ENCODE measurements around the gene LRMDA. TPM values are rescaled to one million over a fixed set of nuclear protein-coding genes. Genes with fewer than 3 reads are reported as not detected.

Gene LRMDA
- total and polyA plus RNA-seq, 2 donors (not counting 1 experiment from before 2014, with no cell fraction given): 0.12 TPM; not detected in 1

DNA sequence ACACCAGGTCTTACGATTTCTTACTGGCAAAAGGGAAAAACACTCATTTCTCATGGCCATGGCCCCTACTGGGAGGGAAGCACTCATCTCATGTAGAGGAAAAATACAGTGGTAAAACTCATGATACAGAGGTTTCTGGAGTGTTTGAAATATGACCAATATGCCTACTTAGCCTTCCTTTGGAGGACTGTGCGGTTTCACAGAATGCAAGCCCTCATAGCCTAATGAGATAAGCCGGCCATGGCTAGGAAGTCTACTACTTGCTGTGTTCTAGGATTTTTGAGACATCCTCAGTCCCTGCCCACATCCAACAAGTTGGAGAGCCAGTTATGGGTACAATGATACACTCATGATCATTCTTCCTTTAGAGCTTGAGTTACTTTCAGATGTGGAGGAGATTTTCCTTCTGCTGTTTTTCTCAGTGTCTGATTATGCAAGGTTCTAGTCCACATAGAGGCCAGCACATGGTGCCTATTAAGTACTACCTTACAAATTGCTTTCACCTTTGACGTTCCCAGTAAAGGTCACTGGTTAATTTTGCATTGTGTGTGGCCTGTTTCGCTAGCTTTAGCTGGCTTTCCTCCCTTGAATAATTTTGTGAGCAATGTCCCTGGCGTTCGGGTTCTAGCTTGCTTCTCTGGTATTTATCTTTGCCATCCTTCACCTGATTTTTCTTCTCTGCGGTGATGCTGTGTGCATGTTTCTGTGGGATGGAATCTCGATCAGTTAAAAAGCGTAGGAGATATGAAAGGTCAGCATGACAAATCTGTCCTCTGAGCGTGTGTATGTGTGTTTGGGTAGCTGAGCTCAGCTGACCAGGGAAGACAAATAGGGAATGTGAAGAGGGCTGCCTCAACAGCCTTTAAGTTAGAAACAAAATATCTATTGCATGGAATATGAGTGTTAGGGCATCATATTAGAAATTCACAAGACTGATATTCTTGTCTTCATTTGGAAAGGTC is 295.4 kb downstream of the LRMDA start:
- intact Hi-C loops (cut with micrococcal nuclease): no loop called here
- H2AFZ ChIP-seq (ENCODE audit: insufficient read depth, low read depth, low read length, poor library complexity, severe bottlenecking): no peak overlapping the region
- POLR2A ChIA-PET: no interaction called here

DNA sequence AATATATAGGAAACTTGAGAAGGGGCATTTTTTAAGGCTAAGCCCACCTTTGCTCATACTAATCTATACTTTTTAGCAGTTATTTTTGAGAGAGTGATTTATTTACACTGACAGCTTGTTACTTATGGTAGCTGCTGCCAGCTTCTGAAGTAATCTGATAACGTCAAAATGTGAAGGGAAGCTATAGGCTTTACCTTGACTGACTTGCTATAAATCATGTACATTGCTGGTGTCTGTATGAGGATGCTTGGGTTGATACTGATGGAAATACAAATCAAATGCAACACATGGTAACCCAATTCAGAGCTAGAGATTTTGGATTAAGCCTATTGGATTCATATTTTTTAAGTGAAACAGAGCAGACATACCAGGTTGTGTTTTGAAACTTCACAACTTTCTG is 299.4 kb downstream of the LRMDA start:
- no CpG with 5 or more reads among the region's 1 CpG for WGBS (ENCODE audit: insufficient coverage)
- H2AFZ ChIP-seq (ENCODE audit: insufficient read depth, low read depth, low read length, poor library complexity, severe bottlenecking): no peak overlapping the region
- ChIA-PET POLR2A (no interaction called here), CTCF (no interaction called here)
- no peak overlapping the region for H3K4me2 ChIP-seq (replicated peaks; ENCODE audit: low read depth, low read length, poor library complexity, severe bottlenecking)
- no peak overlapping the region for H3K27ac Mint-ChIP-seq
- no peaks in the 10 kb centered on the region for H3K36me3 ChIP-seq (replicated peaks in 1 of 2; ENCODE audit: control extremely low read depth in 1 of 2, control insufficient read depth in 1 of 2, extremely low read depth in 1 of 2, insufficient read depth in 2 of 2, low read length in 1 of 2)
- H3K9ac ChIP-seq (ENCODE audit: low read length): no peak overlapping the region
- ATAC-seq (ENCODE audit: low read depth): no peak
- TF ChIP-seq, protein P1, sequence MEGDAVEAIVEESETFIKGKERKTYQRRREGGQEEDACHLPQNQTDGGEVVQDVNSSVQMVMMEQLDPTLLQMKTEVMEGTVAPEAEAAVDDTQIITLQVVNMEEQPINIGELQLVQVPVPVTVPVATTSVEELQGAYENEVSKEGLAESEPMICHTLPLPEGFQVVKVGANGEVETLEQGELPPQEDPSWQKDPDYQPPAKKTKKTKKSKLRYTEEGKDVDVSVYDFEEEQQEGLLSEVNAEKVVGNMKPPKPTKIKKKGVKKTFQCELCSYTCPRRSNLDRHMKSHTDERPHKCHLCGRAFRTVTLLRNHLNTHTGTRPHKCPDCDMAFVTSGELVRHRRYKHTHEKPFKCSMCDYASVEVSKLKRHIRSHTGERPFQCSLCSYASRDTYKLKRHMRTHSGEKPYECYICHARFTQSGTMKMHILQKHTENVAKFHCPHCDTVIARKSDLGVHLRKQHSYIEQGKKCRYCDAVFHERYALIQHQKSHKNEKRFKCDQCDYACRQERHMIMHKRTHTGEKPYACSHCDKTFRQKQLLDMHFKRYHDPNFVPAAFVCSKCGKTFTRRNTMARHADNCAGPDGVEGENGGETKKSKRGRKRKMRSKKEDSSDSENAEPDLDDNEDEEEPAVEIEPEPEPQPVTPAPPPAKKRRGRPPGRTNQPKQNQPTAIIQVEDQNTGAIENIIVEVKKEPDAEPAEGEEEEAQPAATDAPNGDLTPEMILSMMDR (IDR thresholded peaks at IDR 0.05): no peak
- TF ChIP-seq EZH2 (IDR thresholded peaks at IDR 0.05; ENCODE audit: borderline replicate concordance, insufficient read depth, low read depth, low read length, poor library complexity, severe bottlenecking): no peak
- intact Hi-C loops (cut with micrococcal nuclease): no loop called here
- H4K20me1 ChIP-seq (ENCODE audit: control insufficient read depth, insufficient read depth, low read length, poor library complexity, severe bottlenecking): no peaks in the 10 kb centered on the region
- DNase-seq: no peak
- no peak overlapping the region for H3K4me3 Mint-ChIP-seq
- H3K27ac ChIP-seq (ENCODE audit: low read length in 2 of 2): no peak overlapping the region
- H3K4me1 Mint-ChIP-seq: no peaks in the 10 kb centered on the region
- H3K9me3 ChIP-seq (ENCODE audit: control extremely low read depth in 1 of 3, control insufficient read depth in 2 of 3, insufficient read depth in 1 of 3, low read length in 2 of 3): no peaks in the 10 kb centered on the region
- no peak overlapping the region for H3K4me3 ChIP-seq (ENCODE audit: control extremely low read depth in 1 of 5, extremely low read depth in 1 of 5, insufficient read depth in 1 of 5, low read depth in 2 of 5, low read length in 4 of 5)
- no peaks in the 10 kb centered on the region for H3K79me2 ChIP-seq (ENCODE audit: control insufficient read depth, insufficient read depth, low read length)
- no peaks in the 10 kb centered on the region for H3K9me3 Mint-ChIP-seq (ENCODE audit: insufficient read depth)
- peaks cover 3% of the 10 kb centered on the region for H3K27me3 Mint-ChIP-seq
- H3K27me3 ChIP-seq (replicated peaks in 1 of 4; ENCODE audit: control extremely low read depth in 1 of 4, control insufficient read depth in 3 of 4, insufficient read depth in 4 of 4, low read length in 3 of 4): no peaks in the 10 kb centered on the region
- H3K4me1 ChIP-seq (ENCODE audit: control insufficient read depth in 2 of 2, insufficient read depth in 2 of 2, low read length in 2 of 2): no peaks in the 10 kb centered on the region

More for the DNA sequence above, 295.4 kb downstream of the LRMDA start:
- Mint-ChIP-seq H3K27me3 (peaks cover 3% of the 10 kb centered on the region), H3K4me1 (no peaks in the 10 kb centered on the region), H3K4me3 (no peak overlapping the region), H3K27ac (no peak overlapping the region), H3K9me3 (ENCODE audit: insufficient read depth) (no peaks in the 10 kb centered on the region)
- CTCF ChIA-PET: no interaction called here
- H3K27ac ChIP-seq (ENCODE audit: low read length in 2 of 2): no peak overlapping the region
- no peak for DNase-seq
- no peaks in the 10 kb centered on the region for H4K20me1 ChIP-seq (ENCODE audit: control insufficient read depth, insufficient read depth, low read length, poor library complexity, severe bottlenecking)
- ATAC-seq (ENCODE audit: low read depth): no peak
- no peak overlapping the region for H3K4me3 ChIP-seq (ENCODE audit: control extremely low read depth in 1 of 5, extremely low read depth in 1 of 5, insufficient read depth in 1 of 5, low read depth in 2 of 5, low read length in 4 of 5)
- H3K4me2 ChIP-seq (replicated peaks; ENCODE audit: low read depth, low read length, poor library complexity, severe bottlenecking): no peak overlapping the region
- no peaks in the 10 kb centered on the region for H3K79me2 ChIP-seq (ENCODE audit: control insufficient read depth, insufficient read depth, low read length)
- H3K27me3 ChIP-seq (replicated peaks in 1 of 4; ENCODE audit: control extremely low read depth in 1 of 4, control insufficient read depth in 3 of 4, insufficient read depth in 4 of 4, low read length in 3 of 4): no peaks in the 10 kb centered on the region
- H3K9me3 ChIP-seq (ENCODE audit: control extremely low read depth in 1 of 3, control insufficient read depth in 2 of 3, insufficient read depth in 1 of 3, low read length in 2 of 3): no peaks in the 10 kb centered on the region
- 95% methylated on average over 4 of the region's 11 CpGs for WGBS (ENCODE audit: insufficient coverage)
- TF ChIP-seq, protein P1 (IDR thresholded peaks at IDR 0.05): no peak
- TF ChIP-seq EZH2 (IDR thresholded peaks at IDR 0.05; ENCODE audit: borderline replicate concordance, insufficient read depth, low read depth, low read length, poor library complexity, severe bottlenecking): no peak
- H3K36me3 ChIP-seq (replicated peaks in 1 of 2; ENCODE audit: control extremely low read depth in 1 of 2, control insufficient read depth in 1 of 2, extremely low read depth in 1 of 2, insufficient read depth in 2 of 2, low read length in 1 of 2): no peaks in the 10 kb centered on the region
- no peaks in the 10 kb centered on the region for H3K4me1 ChIP-seq (ENCODE audit: control insufficient read depth in 2 of 2, insufficient read depth in 2 of 2, low read length in 2 of 2)
- no peak overlapping the region for H3K9ac ChIP-seq (ENCODE audit: low read length)
